Muscle of leg (tissue), 11 donors: ENCODE measurements around the gene BCL2L15. TPM values are rescaled to one million over a fixed set of nuclear protein-coding genes. Genes with fewer than 3 reads are reported as not detected.

ENCODE experiments used
- DNase-seq: peaks from one replicate; pipeline ENCODE4 v3.0.0; 2013
- H3K27ac ChIP-seq: one replicate; pipeline ENCODE4 v1.5.1; 2013; ENCODE audit warnings: mild to moderate bottlenecking, low read length, control low read depth
- H3K27me3 ChIP-seq: one replicate; pipeline ENCODE4 v1.6.1; 2013; ENCODE audit warnings: low read length; ENCODE audit not compliant: control insufficient read depth, insufficient read depth
- H3K36me3 ChIP-seq: one replicate; pipeline ENCODE4 v1.6.1; 2013; ENCODE audit warnings: low read length; ENCODE audit not compliant: control insufficient read depth, insufficient read depth
- H3K4me1 ChIP-seq: one replicate; pipeline ENCODE4 v1.6.1; 2013; ENCODE audit warnings: low read length; ENCODE audit not compliant: control insufficient read depth, insufficient read depth
- H3K4me3 ChIP-seq: one replicate; pipeline ENCODE4 v1.5.1; 2013; ENCODE audit warnings: low read length, control low read depth
- H3K9me3 ChIP-seq: replicated peaks from 2 replicates; pipeline ENCODE4 v1.6.1; 2013; ENCODE audit warnings: low read depth, low read length; ENCODE audit not compliant: control insufficient read depth
- WGBS: methylation state at CpG from one replicate; pipeline ENCODE4 v1.1.5; 2013; ENCODE audit warnings: missing lambda C conversion rate; ENCODE audit not compliant: insufficient coverage; 5-methylcytosine and 5-hydroxymethylcytosine counted together
- polyA plus RNA-seq, 8 donors: library from polyadenylated mRNA; unstranded; fragments of 120-200 nt; gene quantifications; one replicate each; pipeline versions ENCODE4 v1.2.1 to v1.2.3, GENCODE V29; 2013; ENCODE audit warnings: inconsistent platforms in 1 of 8, low replicate concordance in 1 of 8; ENCODE audit not compliant: insufficient read length in 8 of 8, insufficient read depth in 1 of 8
- total RNA-seq: library from RNA; stranded (reverse); fragments of 120-200 nt; gene quantifications from one replicate; pipeline ENCODE4 v1.2.4, GENCODE V29; 2013

The BCL2L15 gene
- total and polyA plus RNA-seq, 9 donors = 0.16 to 1.6 (median 0.57) TPM

- no peaks in the 10 kb centered on the region for H3K27me3 ChIP-seq
- WGBS = 40% methylated on average over 2 of the region's 6 CpGs
- H3K36me3 ChIP-seq = peaks cover 34% of the 10 kb centered on the region
- no peaks in the 10 kb centered on the region for H3K9me3 ChIP-seq
- H3K4me1 ChIP-seq = peaks cover 23% of the 10 kb centered on the region
- no peak overlapping the region for H3K4me3 ChIP-seq
- peak; percentile 86 for DNase-seq
- H3K27ac ChIP-seq = peak overlapping the region; percentile 90
Observed at GRCh38 chr1:113912594-113913311, 25.4 kb upstream of the BCL2L15 start.

GRCh38 chr1:113905435-113905861 lies 18.1 kb upstream of the BCL2L15 start:
- Histone ChIP-seq H3K36me3 (peaks cover 36% of the 10 kb centered on the region), H3K27me3 (no peaks in the 10 kb centered on the region), H3K27ac (peak overlapping the region; percentile 96), H3K9me3 (no peaks in the 10 kb centered on the region), H3K4me3 (peak overlapping the region; percentile 96), H3K4me1 (peaks cover 13% of the 10 kb centered on the region)
- DNase-seq = no peak
- under 1% methylated on average over 12 of the region's 17 CpGs for WGBS

- Histone ChIP-seq H3K36me3 (peaks cover 36% of the 10 kb centered on the region), H3K4me3 (peak within 1 kb of the TSS; percentile 96), H3K27me3 (no peaks in the 10 kb centered on the region), H3K4me1 (peaks cover 13% of the 10 kb centered on the region), H3K27ac (peak within 1 kb of the TSS; percentile 98), H3K9me3 (no peaks in the 10 kb centered on the region)
- peak; percentile 100 for DNase-seq
- WGBS = 0% methylated on average over 58 of the region's 67 CpGs
Observed at GRCh38 chr1:113904674-113905434, 17.5 kb upstream of the BCL2L15 start, which contains the start of the genes AP4B1 and DCLRE1B. AP4B1 (minus strand) TSS chr1:113904799; CDS start chr1:113904717, 82 bp downstream. DCLRE1B (plus strand) TSS chr1:113905326; CDS start chr1:113905587, 261 bp downstream.

GRCh38 chr1:113904293-113904673 lies 16.9 kb upstream of the BCL2L15 start:
- no peaks in the 10 kb centered on the region for H3K9me3 ChIP-seq
- 0% methylated on average over 8 of the region's 11 CpGs for WGBS
- H3K27ac ChIP-seq = peak overlapping the region; percentile 98
- H3K4me1 ChIP-seq = peaks cover 13% of the 10 kb centered on the region
- no peak for DNase-seq
- no peaks in the 10 kb centered on the region for H3K27me3 ChIP-seq
- peak overlapping the region; percentile 96 for H3K4me3 ChIP-seq
- peaks cover 39% of the 10 kb centered on the region for H3K36me3 ChIP-seq

- no peaks in the 10 kb centered on the region for H3K27me3 ChIP-seq
- H3K9me3 ChIP-seq = no peaks in the 10 kb centered on the region
- H3K36me3 ChIP-seq = peaks cover 41% of the 10 kb centered on the region
- DNase-seq = no peak
- peaks cover 13% of the 10 kb centered on the region for H3K4me1 ChIP-seq
- peak overlapping the region; percentile 98 for H3K27ac ChIP-seq
- H3K4me3 ChIP-seq = peak overlapping the region; percentile 96
- 16% methylated on average over 4 of the region's 7 CpGs for WGBS
Observed at GRCh38 chr1:113903501-113904292, 16.3 kb upstream of the BCL2L15 start.

- no CpG with 5 or more reads among the region's 3 CpGs for WGBS
- H3K4me1 ChIP-seq = peaks cover 8% of the 10 kb centered on the region
- no peak for DNase-seq
- H3K27ac ChIP-seq = no peak overlapping the region
- no peaks in the 10 kb centered on the region for H3K27me3 ChIP-seq
- no peaks in the 10 kb centered on the region for H3K9me3 ChIP-seq
- no peak overlapping the region for H3K4me3 ChIP-seq
- peaks cover 41% of the 10 kb centered on the region for H3K36me3 ChIP-seq
Observed at GRCh38 chr1:113901191-113901590, 13.8 kb upstream of the BCL2L15 start.

- peaks cover 5% of the 10 kb centered on the region for H3K4me1 ChIP-seq
- no peak for DNase-seq
- H3K27ac ChIP-seq = no peak overlapping the region
- no peak overlapping the region for H3K4me3 ChIP-seq
- H3K27me3 ChIP-seq = no peaks in the 10 kb centered on the region
- peaks cover 56% of the 10 kb centered on the region for H3K36me3 ChIP-seq
- no peaks in the 10 kb centered on the region for H3K9me3 ChIP-seq
Observed at GRCh38 chr1:113899111-113899510, 11.7 kb upstream of the BCL2L15 start.

- Histone ChIP-seq H3K36me3 (peaks cover 56% of the 10 kb centered on the region), H3K9me3 (no peaks in the 10 kb centered on the region), H3K4me1 (no peaks in the 10 kb centered on the region), H3K27ac (no peak overlapping the region), H3K27me3 (no peaks in the 10 kb centered on the region), H3K4me3 (no peak overlapping the region)
- DNase-seq = no peak
- WGBS = no CpG with 5 or more reads among the region's 1 CpG
Observed at GRCh38 chr1:113898241-113898814, 10.9 kb upstream of the BCL2L15 start.

- H3K4me3 ChIP-seq = no peak overlapping the region
- DNase-seq = no peak
- no peak overlapping the region for H3K27ac ChIP-seq
- no peaks in the 10 kb centered on the region for H3K9me3 ChIP-seq
- no peaks in the 10 kb centered on the region for H3K27me3 ChIP-seq
- WGBS = no CpG with 5 or more reads among the region's 8 CpGs
- peaks cover 41% of the 10 kb centered on the region for H3K36me3 ChIP-seq
- H3K4me1 ChIP-seq = no peaks in the 10 kb centered on the region
Observed at GRCh38 chr1:113895961-113896360, 8.6 kb upstream of the BCL2L15 start.
